HCT116 (cell line): ENCODE results near the gene EFCAB8. TPM values are rescaled to one million over a fixed set of nuclear protein-coding genes. Genes with fewer than 3 reads are reported as not detected.
"Not testable (repeated sequence)": the region's sequence is repeated elsewhere in the genome, so short reads cannot be mapped to it uniquely, and the experiment has no call there.

Source experiments
- ATAC-seq: fragments of 200-7000 bp; cut with Tn5 transposase; 2 replicates; pipeline ENCODE4 v1.9.1; 2020; ENCODE audit warnings: mild to moderate bottlenecking, moderate library complexity
- BruUV-seq: library from RNA; stranded (reverse); fragments of 400-500 nt; replicated peaks from 2 replicates; lab custom pipeline; 2021; lab: Mats Ljungman, UMichigan
- CTCF ChIA-PET: fragments of 300-600 bp; sonication (Branson Sonifier 250); formaldehyde crosslinking; loops from one replicate; lab custom pipeline; 2021; ENCODE audit warnings: antibody characterized with exemption; lab: Charles Lee
- POLR2A ChIA-PET: fragments of 300-600, 350-600 bp; sonication (Branson Sonifier 250); formaldehyde crosslinking; loops from one replicate; lab custom pipeline; 2021; ENCODE audit warnings: antibody characterized with exemption; lab: Charles Lee
- RAD21 ChIA-PET, 2 experiments: fragments of 300-600 bp; sonication (Branson Sonifier 250); formaldehyde crosslinking; loops; one replicate each; lab custom pipeline; 2023; ENCODE audit warnings: low total read pairs in 2 of 2; ENCODE audit not compliant: uncharacterized antibody in 2 of 2, unreplicated experiment in 2 of 2, low non-redundant PET in 1 of 2; lab: Charles Lee
- DNase-seq: peaks from one replicate; pipeline ENCODE4 v3.0.0-alpha.2; 2010; ENCODE audit warnings: low read depth, low spot score
- H2AFZ ChIP-seq: fragments of 200-600 bp; shearing (Covaris generic), sonication (generic); 2 replicates; pipeline ENCODE4 v1.6.1; 2017; ENCODE audit warnings: low read depth, mixed run types, mixed read lengths, antibody characterized with exemption, low read length; ENCODE audit not compliant: poor library complexity, severe bottlenecking
- H3K27ac ChIP-seq: 2 replicates; pipeline ENCODE4 v1.5.1; 2012; ENCODE audit warnings: low read depth, low read length
- H3K27me3 ChIP-seq: fragments of 200-600 bp; sonication (generic); 2 replicates; pipeline ENCODE4 v1.6.1; 2016; ENCODE audit warnings: mixed run types, low read length, mixed read lengths; ENCODE audit not compliant: insufficient read depth
- H3K36me3 ChIP-seq, 2 experiments: fragments of 200-500 bp in 1 of 2; fragments of 200-600 bp in 1 of 2; sonication (Bioruptor generic) in 1 of 2; sonication (generic) in 1 of 2; 2 replicates each; pipeline versions ENCODE4 v1.5.1 to v1.6.1; 2014 to 2016; ENCODE audit warnings: low read length in 2 of 2, inconsistent platforms in 1 of 2, mixed read lengths in 1 of 2, mixed run types in 1 of 2; ENCODE audit not compliant: insufficient read depth in 2 of 2, control insufficient read depth in 1 of 2
- H3K4me1 ChIP-seq, 2 experiments: fragments of 200-600 bp in 1 of 2; sonication (generic) in 1 of 2; 2 replicates each; pipeline versions ENCODE4 v1.5.1 to v1.6.1; 2012 to 2017; ENCODE audit warnings: low read length in 2 of 2, inconsistent platforms in 1 of 2, mild to moderate bottlenecking in 1 of 2, mixed read lengths in 1 of 2, mixed run types in 1 of 2, moderate library complexity in 1 of 2; ENCODE audit not compliant: insufficient read depth in 2 of 2, control insufficient read depth in 1 of 2
- H3K4me2 ChIP-seq: fragments of 200-600 bp; sonication (generic); 2 replicates; pipeline ENCODE4 v1.6.1; 2017; ENCODE audit warnings: mixed run types, low read length, mixed read lengths
- H3K4me3 ChIP-seq, 2 experiments: fragments of 200-600 bp in 1 of 2; sonication (generic) in 1 of 2; replicated peaks in 1 of 2; 2 replicates each; pipeline ENCODE4 v1.5.1; 2011 to 2016; ENCODE audit warnings: low read length in 2 of 2, control low read depth in 1 of 2, low read depth in 1 of 2, mild to moderate bottlenecking in 1 of 2, mixed read lengths in 1 of 2, mixed run types in 1 of 2
- H3K79me2 ChIP-seq: fragments of 200-600 bp; sonication (generic); 2 replicates; pipeline ENCODE4 v1.6.1; 2017; ENCODE audit warnings: mild to moderate bottlenecking, mixed run types, low read length, moderate library complexity, mixed read lengths; ENCODE audit not compliant: insufficient read depth
- H3K9ac ChIP-seq: fragments of 200-600 bp; sonication (generic); 2 replicates; pipeline ENCODE4 v1.6.1; 2016; ENCODE audit warnings: low read length, mixed read lengths
- H3K9me2 ChIP-seq: fragments of 200-600 bp; sonication (generic), shearing (Covaris generic); 2 replicates; pipeline ENCODE4 v1.6.1; 2017; ENCODE audit warnings: mixed run types, mild to moderate bottlenecking, moderate library complexity; ENCODE audit not compliant: insufficient read depth
- H3K9me3 ChIP-seq, 2 experiments: fragments of 200-500 bp in 1 of 2; fragments of 200-600 bp in 1 of 2; sonication (Bioruptor generic) in 1 of 2; sonication (generic) in 1 of 2; 2 replicates each; pipeline ENCODE4 v1.6.1; 2014 to 2017; ENCODE audit warnings: low read length in 2 of 2, mixed read lengths in 2 of 2, inconsistent platforms in 1 of 2, low read depth in 1 of 2, mild to moderate bottlenecking in 1 of 2, mixed run types in 1 of 2, moderate library complexity in 1 of 2; ENCODE audit not compliant: control insufficient read depth in 1 of 2, insufficient read depth in 1 of 2
- H4K20me1 ChIP-seq: fragments of 200-600 bp; sonication (generic), shearing (Covaris generic); 2 replicates; pipeline ENCODE4 v1.6.1; 2017; ENCODE audit warnings: mixed run types, mild to moderate bottlenecking, moderate library complexity; ENCODE audit not compliant: insufficient read depth
- ATF3 ChIP-seq: IDR thresholded peaks from 2 replicates; pipeline ENCODE4 v1.6.1; 2012
- ELF1 ChIP-seq: IDR thresholded peaks from 2 replicates; pipeline ENCODE4 v1.6.1; 2012; ENCODE audit warnings: low read depth, borderline replicate concordance
- EZH2phosphoT487 ChIP-seq: fragments of 200-600 bp; IDR thresholded peaks from 2 replicates; pipeline ENCODE4 v1.6.1; 2018; ENCODE audit warnings: antibody characterized with exemption, borderline replicate concordance
- FOSL1 ChIP-seq: IDR thresholded peaks from 2 replicates; pipeline ENCODE4 v1.6.1; 2012; ENCODE audit warnings: low read depth
- POLR2A ChIP-seq: IDR thresholded peaks from 2 replicates; pipeline ENCODE4 v1.7.0; 2011; ENCODE audit warnings: borderline replicate concordance; ENCODE audit not compliant: insufficient read depth, insufficient read length; ENCODE audit errors: extremely low read depth
- REST ChIP-seq: IDR thresholded peaks from 2 replicates; pipeline ENCODE4 v1.6.1; 2012; ENCODE audit warnings: low read depth
- SIN3A ChIP-seq: IDR thresholded peaks from 2 replicates; pipeline ENCODE4 v1.6.1; 2012; ENCODE audit warnings: low read depth
- SRF ChIP-seq: IDR thresholded peaks from 2 replicates; pipeline ENCODE4 v1.6.1; 2012; ENCODE audit warnings: low read depth
- TCF7L2 ChIP-seq: IDR thresholded peaks from 2 replicates; pipeline ENCODE4 v1.7.0; 2011; ENCODE audit warnings: borderline replicate concordance, inconsistent platforms; ENCODE audit not compliant: insufficient read depth, insufficient read length; ENCODE audit errors: extremely low read depth
- YY1 ChIP-seq: IDR thresholded peaks from 2 replicates; pipeline ENCODE4 v1.6.1; 2011; ENCODE audit warnings: low read length, low read depth, moderate library complexity, mild to moderate bottlenecking; ENCODE audit not compliant: insufficient replicate concordance; ENCODE audit errors: extremely low read depth
- intact Hi-C: fragments of 100-400 bp; cut with micrococcal nuclease; formaldehyde crosslinking; loops from 2 replicates; pipeline ENCODE4 v1.10.0; 2022
- total RNA-seq: library from RNA; stranded (reverse); gene quantifications from one replicate; pipeline ENCODE4 v1.2.1, GENCODE V29; 2021; ENCODE audit not compliant: unreplicated experiment

The EFCAB8 gene
- total RNA-seq, 1 experiment from 2014 or later, result 0.42 TPM

- BruUV-seq, result no TSS peak
- ChIA-PET CTCF (no interaction called here), RAD21 (no interaction called here), POLR2A (no interaction called here)
- no peak overlapping the region for H2AFZ ChIP-seq
- no peak overlapping the region for H3K9ac ChIP-seq
- no peaks in the 10 kb centered on the region for H3K9me3 ChIP-seq
- no peak overlapping the region for H3K4me2 ChIP-seq
- no peak for DNase-seq
- H3K9me2 ChIP-seq, result no peaks in the 10 kb centered on the region
- intact Hi-C loops, result no loop called here
- H3K27me3 ChIP-seq, result no peaks in the 10 kb centered on the region
- H3K4me1 ChIP-seq, result no peaks in the 10 kb centered on the region
- no peaks in the 10 kb centered on the region for H3K79me2 ChIP-seq
- no peaks in the 10 kb centered on the region for H4K20me1 ChIP-seq
- no peak overlapping the region for H3K27ac ChIP-seq
- ATAC-seq, result no peak
- no peaks in the 10 kb centered on the region for H3K36me3 ChIP-seq
- TF ChIP-seq SRF (no peak), REST (no peak), ELF1 (no peak), FOSL1 (no peak), SIN3A (no peak), YY1 (no peak), TCF7L2 (no peak), ATF3 (no peak), POLR2A (no peak), EZH2phosphoT487 (no peak)
- no peak overlapping the region for H3K4me3 ChIP-seq
Measured at GRCh38 chr20:32869562-32869961, 10.8 kb downstream of the EFCAB8 start.

- H3K27ac ChIP-seq, H3K9me3 ChIP-seq, H3K27me3 ChIP-seq, H3K36me3 ChIP-seq, CTCF ChIA-PET, H4K20me1 ChIP-seq, DNase-seq, H3K4me1 ChIP-seq, H3K79me2 ChIP-seq, H3K9ac ChIP-seq, H2AFZ ChIP-seq, H3K4me3 ChIP-seq, H3K9me2 ChIP-seq, POLR2A ChIA-PET, ATAC-seq, BruUV-seq, RAD21 ChIA-PET, intact Hi-C loops, H3K4me2 ChIP-seq: not testable (repeated sequence)
Measured at GRCh38 chr20:32870526-32870925, 11.8 kb downstream of the EFCAB8 start.
